Measurements from ENCODE around the gene SNRPD1.

GRCh38 chr18:21653361-21653760 is 41.2 kb downstream of the SNRPD1 start:
- no peak for TF ChIP-seq CTCF (IDR thresholded peaks at IDR 0.05; ENCODE audit: low read depth, low read length)
- no peak for TF ChIP-seq POLR2A (IDR thresholded peaks at IDR 0.05; ENCODE audit: extremely low read depth, insufficient read length)
- TF ChIP-seq MAX (IDR thresholded peaks at IDR 0.05; ENCODE audit: low read depth, low read length): no peak
- TF ChIP-seq MYC (IDR thresholded peaks at IDR 0.05; ENCODE audit: low read depth, low read length): no peak

Data from NB4 (cell line).